Parathyroid adenoma (tissue), 2 donors: ENCODE data around the gene S100P.
A peak's percentile ranks its signal among the peaks of the same experiment; 100 is the strongest.

Experiments used
- H2AFZ ChIP-seq: fragments of 300-600 bp; sonication (generic); one replicate; pipeline ENCODE4 v1.7.0; 2017; ENCODE audit warnings: antibody characterized with exemption, mild to moderate bottlenecking
- H3K27ac ChIP-seq: fragments of 300-600 bp; sonication (generic); one replicate; pipeline ENCODE4 v1.7.0; 2017
- H3K27me3 ChIP-seq: fragments of 300-600 bp; sonication (generic); one replicate; pipeline ENCODE4 v1.7.0; 2017; ENCODE audit warnings: low read length; ENCODE audit not compliant: control insufficient read depth, insufficient read depth
- H3K36me3 ChIP-seq: fragments of 300-600 bp; sonication (generic); one replicate; pipeline ENCODE4 v1.7.0; 2017; ENCODE audit warnings: low read length; ENCODE audit not compliant: control insufficient read depth, insufficient read depth
- H3K4me1 ChIP-seq: fragments of 300-600 bp; sonication (generic); one replicate; pipeline ENCODE4 v1.7.0; 2017; ENCODE audit warnings: control low read depth
- H3K4me2 ChIP-seq: fragments of 300-600 bp; sonication (generic); one replicate; pipeline ENCODE4 v1.7.0; 2017; ENCODE audit warnings: low read length
- H3K4me3 ChIP-seq: fragments of 300-600 bp; sonication (generic); one replicate; pipeline ENCODE4 v1.7.0; 2017; ENCODE audit warnings: low read depth, low read length
- H3K79me2 ChIP-seq: fragments of 300-600 bp; sonication (generic); one replicate; pipeline ENCODE4 v1.7.0; 2017; ENCODE audit warnings: control low read depth
- H3K9ac ChIP-seq: fragments of 300-600 bp; sonication (generic); one replicate; pipeline ENCODE4 v1.7.0; 2017; ENCODE audit warnings: mild to moderate bottlenecking
- H3K9me3 ChIP-seq: fragments of 300-600 bp; sonication (generic); one replicate; pipeline ENCODE4 v1.7.0; 2017; ENCODE audit warnings: low read length; ENCODE audit not compliant: control insufficient read depth
- TF ChIP-seq, protein P1 (sequence below): fragments of 300-600 bp; sonication (generic); IDR thresholded peaks from one replicate; pipeline ENCODE4 v1.7.0; 2017; ENCODE audit warnings: antibody characterized with exemption, mild to moderate bottlenecking
- donor health status: primary hyperparathyroidism.

The S100P gene

GRCh38 chr4:6710282-6710681 lies 16.6 kb downstream of the S100P start:
- Histone ChIP-seq H3K4me3 (peak overlapping the region; percentile 90), H2AFZ (peak overlapping the region; percentile 90), H3K27me3 (no peaks in the 10 kb centered on the region), H3K27ac (peak overlapping the region; percentile 86), H3K4me1 (peaks cover 9% of the 10 kb centered on the region), H3K36me3 (no peaks in the 10 kb centered on the region), H3K4me2 (peak overlapping the region; percentile 90), H3K79me2 (peaks cover 17% of the 10 kb centered on the region), H3K9me3 (no peaks in the 10 kb centered on the region), H3K9ac (no peak overlapping the region)
- TF ChIP-seq, protein P1, sequence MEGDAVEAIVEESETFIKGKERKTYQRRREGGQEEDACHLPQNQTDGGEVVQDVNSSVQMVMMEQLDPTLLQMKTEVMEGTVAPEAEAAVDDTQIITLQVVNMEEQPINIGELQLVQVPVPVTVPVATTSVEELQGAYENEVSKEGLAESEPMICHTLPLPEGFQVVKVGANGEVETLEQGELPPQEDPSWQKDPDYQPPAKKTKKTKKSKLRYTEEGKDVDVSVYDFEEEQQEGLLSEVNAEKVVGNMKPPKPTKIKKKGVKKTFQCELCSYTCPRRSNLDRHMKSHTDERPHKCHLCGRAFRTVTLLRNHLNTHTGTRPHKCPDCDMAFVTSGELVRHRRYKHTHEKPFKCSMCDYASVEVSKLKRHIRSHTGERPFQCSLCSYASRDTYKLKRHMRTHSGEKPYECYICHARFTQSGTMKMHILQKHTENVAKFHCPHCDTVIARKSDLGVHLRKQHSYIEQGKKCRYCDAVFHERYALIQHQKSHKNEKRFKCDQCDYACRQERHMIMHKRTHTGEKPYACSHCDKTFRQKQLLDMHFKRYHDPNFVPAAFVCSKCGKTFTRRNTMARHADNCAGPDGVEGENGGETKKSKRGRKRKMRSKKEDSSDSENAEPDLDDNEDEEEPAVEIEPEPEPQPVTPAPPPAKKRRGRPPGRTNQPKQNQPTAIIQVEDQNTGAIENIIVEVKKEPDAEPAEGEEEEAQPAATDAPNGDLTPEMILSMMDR = no peak

DNA sequence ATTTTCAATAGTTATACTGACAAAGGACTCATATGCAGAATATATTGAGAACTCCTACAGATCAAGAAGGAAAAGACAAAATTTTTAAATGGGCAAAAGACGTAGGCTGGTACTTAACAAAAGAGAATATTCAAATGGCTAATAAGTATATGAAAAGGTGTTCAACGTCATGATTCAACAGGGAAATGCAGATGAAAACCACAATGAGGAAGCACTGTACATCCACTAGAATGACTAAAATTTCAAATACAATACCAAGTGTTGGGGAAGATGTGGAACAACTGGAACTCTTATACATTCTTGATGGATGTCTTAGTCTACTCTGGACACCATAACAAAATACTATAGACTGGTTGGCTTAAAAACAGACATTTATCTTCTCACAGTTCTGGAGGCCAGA lies 17.3 kb downstream of the S100P start:
- H3K27ac ChIP-seq = no peak overlapping the region

GRCh38 chr4:6714954-6715353 lies 21.3 kb downstream of the S100P start:
- Histone ChIP-seq H3K4me1 (no peaks in the 10 kb centered on the region), H3K9me3 (no peaks in the 10 kb centered on the region), H3K4me3 (no peak overlapping the region), H3K27me3 (no peaks in the 10 kb centered on the region), H3K9ac (no peak overlapping the region), H2AFZ (no peak overlapping the region), H3K4me2 (no peak overlapping the region), H3K79me2 (no peaks in the 10 kb centered on the region), H3K36me3 (no peaks in the 10 kb centered on the region), H3K27ac (no peak overlapping the region)
- TF ChIP-seq, protein P1 = no peak

More for the DNA sequence above, 17.3 kb downstream of the S100P start:
- H3K9me3 ChIP-seq = no peaks in the 10 kb centered on the region
- no peak overlapping the region for H3K9ac ChIP-seq
- no peaks in the 10 kb centered on the region for H3K36me3 ChIP-seq
- no peak overlapping the region for H3K4me3 ChIP-seq
- H3K79me2 ChIP-seq = peaks cover 16% of the 10 kb centered on the region
- H3K4me2 ChIP-seq = no peak overlapping the region
- TF ChIP-seq, protein P1 = no peak
- peaks cover 9% of the 10 kb centered on the region for H3K4me1 ChIP-seq
- H2AFZ ChIP-seq = no peak overlapping the region
- no peaks in the 10 kb centered on the region for H3K27me3 ChIP-seq

- Histone ChIP-seq H3K9me3 (no peaks in the 10 kb centered on the region), H3K36me3 (no peaks in the 10 kb centered on the region), H3K4me2 (peak overlapping the region; percentile 95), H3K4me3 (peak overlapping the region; percentile 54), H3K27ac (peak overlapping the region; percentile 69), H3K27me3 (no peaks in the 10 kb centered on the region), H3K4me1 (no peaks in the 10 kb centered on the region), H3K9ac (no peak overlapping the region), H3K79me2 (no peaks in the 10 kb centered on the region), H2AFZ (peak overlapping the region; percentile 68)
- TF ChIP-seq, protein P1 = no peak
Measured at GRCh38 chr4:6715704-6716017, 22.0 kb downstream of the S100P start.
